ENCODE measurements around the gene PLCB2.

DNA sequence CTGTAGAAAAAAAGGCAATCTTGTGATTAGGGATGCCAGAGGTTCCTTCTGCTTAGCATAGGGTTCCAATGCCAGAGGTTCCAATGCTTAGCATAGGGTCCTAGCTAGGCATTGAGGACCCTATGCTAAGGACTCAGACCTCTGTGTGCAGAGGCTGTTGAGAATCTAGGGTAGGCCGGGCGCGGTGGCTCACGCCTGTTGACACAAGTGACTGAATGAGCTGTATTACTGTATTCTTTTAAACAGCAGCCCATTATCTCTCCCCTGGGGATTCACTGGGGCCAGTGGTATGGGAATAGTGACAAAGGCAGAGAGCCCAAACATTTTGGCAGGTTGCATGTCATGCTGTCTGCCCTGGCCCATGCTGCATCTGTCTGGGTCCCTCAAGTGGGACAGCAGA, 52.7 kb downstream of the PLCB2 start:
- TF ChIP-seq, protein P1, sequence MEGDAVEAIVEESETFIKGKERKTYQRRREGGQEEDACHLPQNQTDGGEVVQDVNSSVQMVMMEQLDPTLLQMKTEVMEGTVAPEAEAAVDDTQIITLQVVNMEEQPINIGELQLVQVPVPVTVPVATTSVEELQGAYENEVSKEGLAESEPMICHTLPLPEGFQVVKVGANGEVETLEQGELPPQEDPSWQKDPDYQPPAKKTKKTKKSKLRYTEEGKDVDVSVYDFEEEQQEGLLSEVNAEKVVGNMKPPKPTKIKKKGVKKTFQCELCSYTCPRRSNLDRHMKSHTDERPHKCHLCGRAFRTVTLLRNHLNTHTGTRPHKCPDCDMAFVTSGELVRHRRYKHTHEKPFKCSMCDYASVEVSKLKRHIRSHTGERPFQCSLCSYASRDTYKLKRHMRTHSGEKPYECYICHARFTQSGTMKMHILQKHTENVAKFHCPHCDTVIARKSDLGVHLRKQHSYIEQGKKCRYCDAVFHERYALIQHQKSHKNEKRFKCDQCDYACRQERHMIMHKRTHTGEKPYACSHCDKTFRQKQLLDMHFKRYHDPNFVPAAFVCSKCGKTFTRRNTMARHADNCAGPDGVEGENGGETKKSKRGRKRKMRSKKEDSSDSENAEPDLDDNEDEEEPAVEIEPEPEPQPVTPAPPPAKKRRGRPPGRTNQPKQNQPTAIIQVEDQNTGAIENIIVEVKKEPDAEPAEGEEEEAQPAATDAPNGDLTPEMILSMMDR (IDR thresholded peaks at IDR 0.05) = no peak
- no peak for TF ChIP-seq POLR2A (IDR thresholded peaks at IDR 0.05)

Measured in thyroid gland (tissue), 4 donors.